GM23338 (cell line): Measurements from ENCODE around the gene PCGF6. TPM values are rescaled to one million over a fixed set of nuclear protein-coding genes. Genes with fewer than 3 reads are reported as not detected.

ENCODE experiments used
- ATAC-seq: fragments of 200-7000 bp; cut with Tn5 transposase; 3 replicates; pipeline ENCODE4 v1.9.1; 2020
- DNase-seq: peaks from one replicate; pipeline ENCODE4 v3.0.0-alpha.2; 2015; ENCODE audit warnings: low spot score
- H2AFZ ChIP-seq: fragments of 200-600 bp; sonication (generic); 2 replicates; pipeline ENCODE4 v1.8.0; 2016; ENCODE audit warnings: antibody characterized with exemption, mild to moderate bottlenecking, moderate library complexity
- H3F3A ChIP-seq: fragments of 200-600 bp; sonication (generic); replicated peaks from 2 replicates; pipeline ENCODE4 v1.8.0; 2017; ENCODE audit warnings: antibody characterized with exemption, mixed run types, low read depth
- H3K27ac ChIP-seq: fragments of 200-600 bp; sonication (generic); 2 replicates; pipeline ENCODE4 v1.6.1; 2016; ENCODE audit warnings: low read depth
- H3K27me3 ChIP-seq: fragments of 200-600 bp; sonication (generic); 2 replicates; pipeline ENCODE4 v1.8.0; 2016; ENCODE audit warnings: mild to moderate bottlenecking, mixed run types, moderate library complexity; ENCODE audit not compliant: insufficient read depth
- H3K36me3 ChIP-seq: fragments of 200-600 bp; sonication (generic); 2 replicates; pipeline ENCODE4 v1.8.0; 2016; ENCODE audit warnings: mild to moderate bottlenecking; ENCODE audit not compliant: insufficient read depth
- H3K4me1 ChIP-seq: fragments of 200-600 bp; sonication (generic); 2 replicates; pipeline ENCODE4 v1.8.0; 2016; ENCODE audit warnings: mild to moderate bottlenecking, moderate library complexity; ENCODE audit not compliant: insufficient read depth
- H3K4me2 ChIP-seq: fragments of 200-600 bp; sonication (generic); 2 replicates; pipeline ENCODE4 v1.7.1; 2017; ENCODE audit warnings: mixed run types
- H3K4me3 ChIP-seq: fragments of 200-600 bp; sonication (generic); 2 replicates; pipeline ENCODE4 v1.6.1; 2016; ENCODE audit warnings: mixed run types
- H3K79me2 ChIP-seq: fragments of 200-600 bp; sonication (generic); replicated peaks from 2 replicates; pipeline ENCODE4 v1.8.0; 2017; ENCODE audit warnings: mild to moderate bottlenecking; ENCODE audit not compliant: insufficient read depth
- H3K9me2 ChIP-seq: fragments of 200-600 bp; sonication (generic); 2 replicates; pipeline ENCODE4 v1.8.0; 2017; ENCODE audit not compliant: insufficient read depth
- H4K20me1 ChIP-seq: fragments of 200-600 bp; sonication (generic); replicated peaks from 2 replicates; pipeline ENCODE4 v1.8.0; 2017; ENCODE audit warnings: mild to moderate bottlenecking; ENCODE audit not compliant: insufficient read depth
- H3K27ac Mint-ChIP-seq: 2 replicates; pipeline ENCODE4 v1.8.0; 2020; ENCODE audit warnings: inconsistent platforms, mild to moderate bottlenecking, moderate library complexity, mixed read lengths
- H3K27me3 Mint-ChIP-seq: 3 replicates; pipeline ENCODE4 v1.8.0; 2022; ENCODE audit warnings: low read depth, mild to moderate bottlenecking, moderate library complexity, mixed read lengths, inconsistent platforms; ENCODE audit not compliant: insufficient read depth, poor library complexity
- H3K36me3 Mint-ChIP-seq: 3 replicates; pipeline ENCODE4 v1.8.0; 2021; ENCODE audit warnings: low read depth, mild to moderate bottlenecking, inconsistent platforms, moderate library complexity, mixed read lengths
- H3K4me1 Mint-ChIP-seq: 3 replicates; pipeline ENCODE4 v1.8.0; 2020; ENCODE audit warnings: mild to moderate bottlenecking, inconsistent platforms, mixed read lengths
- H3K4me3 Mint-ChIP-seq: 3 replicates; pipeline ENCODE4 v1.8.0; 2021; ENCODE audit warnings: moderate library complexity, mild to moderate bottlenecking, inconsistent platforms, mixed read lengths
- H3K9me3 Mint-ChIP-seq: 3 replicates; pipeline ENCODE4 v1.8.0; 2020; ENCODE audit warnings: moderate library complexity, mild to moderate bottlenecking, inconsistent platforms, mixed read lengths
- CREB1 ChIP-seq: fragments of 250-450 bp; sonication (Bioruptor Pico); IDR thresholded peaks from 2 replicates; pipeline ENCODE4 v1.5.0; 2020; ENCODE audit warnings: low read depth, mild to moderate bottlenecking, moderate library complexity
- CTCF ChIP-seq, 2 experiments: fragments of 200-600 bp in 1 of 2; sonication (generic) in 1 of 2; conservative IDR thresholded peaks; 2 replicates each; pipeline versions ENCODE4 v1.5.1 to v1.6.1; 2016 to 2017; ENCODE audit warnings: antibody characterized with exemption in 2 of 2, low read depth in 2 of 2, mild to moderate bottlenecking in 2 of 2, moderate library complexity in 1 of 2
- EZH2 ChIP-seq: fragments of 200-600 bp; sonication (generic); IDR thresholded peaks from one replicate; pipeline ENCODE4 v1.8.0; 2017; ENCODE audit warnings: antibody characterized with exemption, mild to moderate bottlenecking, low read depth; ENCODE audit not compliant: unreplicated experiment
- EZH2phosphoT487 ChIP-seq: fragments of 200-600 bp; sonication (generic); IDR thresholded peaks from one replicate; pipeline ENCODE4 v1.8.1; 2018; ENCODE audit warnings: antibody characterized with exemption; ENCODE audit not compliant: unreplicated experiment
- JUNB ChIP-seq: IDR thresholded peaks from one replicate; pipeline ENCODE4 v1.6.1; 2016; ENCODE audit warnings: antibody characterized with exemption; ENCODE audit not compliant: unreplicated experiment
- NANOG ChIP-seq: IDR thresholded peaks from 2 replicates; pipeline ENCODE4 v1.6.1; 2016; ENCODE audit warnings: antibody characterized with exemption, borderline replicate concordance
- POLR2AphosphoS5 ChIP-seq: IDR thresholded peaks from 2 replicates; pipeline ENCODE4 v1.6.1; 2016; ENCODE audit warnings: antibody characterized with exemption, low read depth
- ZNF114 ChIP-seq: fragments of 250-450 bp; sonication (Bioruptor Pico); IDR thresholded peaks from 2 replicates; pipeline ENCODE4 v1.5.0; 2020; ENCODE audit warnings: mild to moderate bottlenecking, moderate library complexity
- ZNF331 ChIP-seq: fragments of 250-450 bp; sonication (Bioruptor Pico); IDR thresholded peaks from 2 replicates; pipeline ENCODE4 v1.5.0; 2020; ENCODE audit warnings: low read depth, mild to moderate bottlenecking, moderate library complexity
- long read RNA-seq: library from polyadenylated mRNA; unstranded; transcript quantifications from one replicate; pipeline ENCODE4 v2.0.0, GENCODE V29; 2020; ENCODE audit not compliant: unreplicated experiment
- polyA plus RNA-seq: library from polyadenylated mRNA; unstranded; fragments of >200 nt; fragmentation: Nextera tagmentation; extraction: Ambion mirVana; gene quantifications from 2 replicates; pipeline ENCODE4 v1.2.1, GENCODE V29; 2016
- total RNA-seq: library from RNA; depleted of rRNA; stranded (reverse); fragments of >200 nt; shearing (Covaris generic); gene quantifications from 2 replicates; pipeline ENCODE4 v1.2.3, GENCODE V29; 2014; rRNA removed
- TF ChIP-seq, protein P1 (sequence below): fragments of 250-450 bp; sonication (Bioruptor Pico); IDR thresholded peaks from 2 replicates; pipeline ENCODE4 v1.5.0; 2020; ENCODE audit warnings: mild to moderate bottlenecking, moderate library complexity
- TF ChIP-seq, protein P2 (sequence below): IDR thresholded peaks from 2 replicates; pipeline ENCODE4 v1.6.1; 2016; ENCODE audit warnings: antibody characterized with exemption

PCGF6 gene
- 14.0 and 16.6 TPM in 2 replicates for total RNA-seq
- 22.3 and 26.1 TPM in 2 replicates for polyA plus RNA-seq
- long read RNA-seq, transcript PCGF6-202 (10 exons, 2,230 nt), result major isoform, 18 of 22 reads
- long read RNA-seq, partial matches to known transcripts, result 1 of 22 reads
- long read RNA-seq, other reads (novel, unspliced or antisense), result 3 of 22 reads

GRCh38 chr10:103350517-103351260, at the start of gene PCGF6:
Gene PCGF6 (minus strand): TSS chr10:103351140. CDS start chr10:103351066, 74 bp downstream.
- H4K20me1 ChIP-seq, result peaks cover 8% of the 10 kb centered on the region
- H3K27ac Mint-ChIP-seq, result peak within 1 kb of the TSS; percentile 91; the same call in 1 of the 2 replicates
- no peaks in the 10 kb centered on the region for H3K9me3 Mint-ChIP-seq

More at GRCh38 chr10:103350517-103351260, at the start of gene PCGF6:
- peak within 1 kb of the TSS; percentile 99 for H2AFZ ChIP-seq
- peak within 1 kb of the TSS; percentile 92 for H3K4me3 Mint-ChIP-seq
- peaks cover 5% of the 10 kb centered on the region for H3K27me3 Mint-ChIP-seq
- peak within 1 kb of the TSS; percentile 98 for H3K4me2 ChIP-seq
- peaks cover 3% of the 10 kb centered on the region; the same call in 1 of the 3 replicates for H3K4me1 Mint-ChIP-seq
- no peaks in the 10 kb centered on the region for H3K27me3 ChIP-seq
- 0 out of 2 replicates have a peak, but pooled peaks cover 2% of the 10 kb centered on the region for H3F3A ChIP-seq
- H3K9me2 ChIP-seq, result no peaks in the 10 kb centered on the region
- peak within 1 kb of the TSS; percentile 88 for H3K4me3 ChIP-seq
- TF ChIP-seq POLR2AphosphoS5 (peak; percentile 91), CREB1 (peak; percentile 56; the same call in 1 of the 2 replicates), EZH2phosphoT487 (no peak), CTCF (conservative IDR thresholded peaks at IDR 0.05; ENCODE audit: low read depth in 2 of 2) (no peak), EZH2 (no peak), ZNF114 (CRISPR knock-in tag) (no peak), JUNB (no peak), ZNF331 (no peak), NANOG (no peak)
- TF ChIP-seq, protein P1, sequence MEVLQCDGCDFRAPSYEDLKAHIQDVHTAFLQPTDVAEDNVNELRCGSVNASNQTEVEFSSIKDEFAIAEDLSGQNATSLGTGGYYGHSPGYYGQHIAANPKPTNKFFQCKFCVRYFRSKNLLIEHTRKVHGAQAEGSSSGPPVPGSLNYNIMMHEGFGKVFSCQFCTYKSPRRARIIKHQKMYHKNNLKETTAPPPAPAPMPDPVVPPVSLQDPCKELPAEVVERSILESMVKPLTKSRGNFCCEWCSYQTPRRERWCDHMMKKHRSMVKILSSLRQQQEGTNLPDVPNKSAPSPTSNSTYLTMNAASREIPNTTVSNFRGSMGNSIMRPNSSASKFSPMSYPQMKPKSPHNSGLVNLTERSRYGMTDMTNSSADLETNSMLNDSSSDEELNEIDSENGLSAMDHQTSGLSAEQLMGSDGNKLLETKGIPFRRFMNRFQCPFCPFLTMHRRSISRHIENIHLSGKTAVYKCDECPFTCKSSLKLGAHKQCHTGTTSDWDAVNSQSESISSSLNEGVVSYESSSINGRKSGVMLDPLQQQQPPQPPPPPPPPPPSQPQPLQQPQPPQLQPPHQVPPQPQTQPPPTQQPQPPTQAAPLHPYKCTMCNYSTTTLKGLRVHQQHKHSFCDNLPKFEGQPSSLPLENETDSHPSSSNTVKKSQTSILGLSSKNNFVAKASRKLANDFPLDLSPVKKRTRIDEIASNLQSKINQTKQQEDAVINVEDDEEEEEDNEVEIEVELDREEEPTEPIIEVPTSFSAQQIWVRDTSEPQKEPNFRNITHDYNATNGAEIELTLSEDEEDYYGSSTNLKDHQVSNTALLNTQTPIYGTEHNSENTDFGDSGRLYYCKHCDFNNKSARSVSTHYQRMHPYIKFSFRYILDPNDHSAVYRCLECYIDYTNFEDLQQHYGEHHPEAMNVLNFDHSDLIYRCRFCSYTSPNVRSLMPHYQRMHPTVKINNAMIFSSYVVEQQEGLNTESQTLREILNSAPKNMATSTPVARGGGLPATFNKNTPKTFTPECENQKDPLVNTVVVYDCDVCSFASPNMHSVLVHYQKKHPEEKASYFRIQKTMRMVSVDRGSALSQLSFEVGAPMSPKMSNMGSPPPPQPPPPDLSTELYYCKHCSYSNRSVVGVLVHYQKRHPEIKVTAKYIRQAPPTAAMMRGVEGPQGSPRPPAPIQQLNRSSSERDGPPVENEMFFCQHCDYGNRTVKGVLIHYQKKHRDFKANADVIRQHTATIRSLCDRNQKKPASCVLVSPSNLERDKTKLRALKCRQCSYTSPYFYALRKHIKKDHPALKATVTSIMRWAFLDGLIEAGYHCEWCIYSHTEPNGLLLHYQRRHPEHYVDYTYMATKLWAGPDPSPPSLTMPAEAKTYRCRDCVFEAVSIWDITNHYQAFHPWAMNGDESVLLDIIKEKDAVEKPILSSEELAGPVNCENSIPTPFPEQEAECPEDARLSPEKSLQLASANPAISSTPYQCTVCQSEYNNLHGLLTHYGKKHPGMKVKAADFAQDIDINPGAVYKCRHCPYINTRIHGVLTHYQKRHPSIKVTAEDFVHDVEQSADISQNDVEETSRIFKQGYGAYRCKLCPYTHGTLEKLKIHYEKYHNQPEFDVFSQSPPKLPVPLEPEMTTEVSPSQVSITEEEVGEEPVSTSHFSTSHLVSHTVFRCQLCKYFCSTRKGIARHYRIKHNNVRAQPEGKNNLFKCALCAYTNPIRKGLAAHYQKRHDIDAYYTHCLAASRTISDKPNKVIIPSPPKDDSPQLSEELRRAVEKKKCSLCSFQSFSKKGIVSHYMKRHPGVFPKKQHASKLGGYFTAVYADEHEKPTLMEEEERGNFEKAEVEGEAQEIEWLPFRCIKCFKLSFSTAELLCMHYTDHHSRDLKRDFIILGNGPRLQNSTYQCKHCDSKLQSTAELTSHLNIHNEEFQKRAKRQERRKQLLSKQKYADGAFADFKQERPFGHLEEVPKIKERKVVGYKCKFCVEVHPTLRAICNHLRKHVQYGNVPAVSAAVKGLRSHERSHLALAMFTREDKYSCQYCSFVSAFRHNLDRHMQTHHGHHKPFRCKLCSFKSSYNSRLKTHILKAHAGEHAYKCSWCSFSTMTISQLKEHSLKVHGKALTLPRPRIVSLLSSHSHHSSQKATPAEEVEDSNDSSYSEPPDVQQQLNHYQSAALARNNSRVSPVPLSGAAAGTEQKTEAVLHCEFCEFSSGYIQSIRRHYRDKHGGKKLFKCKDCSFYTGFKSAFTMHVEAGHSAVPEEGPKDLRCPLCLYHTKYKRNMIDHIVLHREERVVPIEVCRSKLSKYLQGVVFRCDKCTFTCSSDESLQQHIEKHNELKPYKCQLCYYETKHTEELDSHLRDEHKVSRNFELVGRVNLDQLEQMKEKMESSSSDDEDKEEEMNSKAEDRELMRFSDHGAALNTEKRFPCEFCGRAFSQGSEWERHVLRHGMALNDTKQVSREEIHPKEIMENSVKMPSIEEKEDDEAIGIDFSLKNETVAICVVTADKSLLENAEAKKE (CRISPR knock-in tag), result no peak
- TF ChIP-seq, protein P2, sequence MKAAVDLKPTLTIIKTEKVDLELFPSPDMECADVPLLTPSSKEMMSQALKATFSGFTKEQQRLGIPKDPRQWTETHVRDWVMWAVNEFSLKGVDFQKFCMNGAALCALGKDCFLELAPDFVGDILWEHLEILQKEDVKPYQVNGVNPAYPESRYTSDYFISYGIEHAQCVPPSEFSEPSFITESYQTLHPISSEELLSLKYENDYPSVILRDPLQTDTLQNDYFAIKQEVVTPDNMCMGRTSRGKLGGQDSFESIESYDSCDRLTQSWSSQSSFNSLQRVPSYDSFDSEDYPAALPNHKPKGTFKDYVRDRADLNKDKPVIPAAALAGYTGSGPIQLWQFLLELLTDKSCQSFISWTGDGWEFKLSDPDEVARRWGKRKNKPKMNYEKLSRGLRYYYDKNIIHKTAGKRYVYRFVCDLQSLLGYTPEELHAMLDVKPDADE, result peak; percentile 86
- H3K36me3 Mint-ChIP-seq, result peaks cover 14% of the 10 kb centered on the region
- peak within 1 kb of the TSS; percentile 77; the same call in 1 of the 2 replicates for H3K27ac ChIP-seq
- H3K36me3 ChIP-seq, result peaks cover 25% of the 10 kb centered on the region
- H3K79me2 ChIP-seq, result peaks cover 16% of the 10 kb centered on the region
- peak; percentile 92 for ATAC-seq
- peak; percentile 95 for DNase-seq
- peaks cover 5% of the 10 kb centered on the region for H3K4me1 ChIP-seq
